ENCODE measurements around the gene KRT72.

The KRT72 gene

GRCh38 chr12:52585066-52585465 lies 16.2 kb downstream of the KRT72 start:
- no peaks in the 10 kb centered on the region for H3K36me3 Mint-ChIP-seq
- DNase-seq (ENCODE audit: low spot score in 2 of 2): no peak
- H3K4me1 Mint-ChIP-seq: no peaks in the 10 kb centered on the region
- no peak for ATAC-seq (ENCODE audit: low read depth)
- H3K27me3 Mint-ChIP-seq: peaks cover 7% of the 10 kb centered on the region
- no peak overlapping the region for H3K27ac Mint-ChIP-seq
- no peaks in the 10 kb centered on the region for H3K9me3 Mint-ChIP-seq
- no peak overlapping the region for H3K4me3 Mint-ChIP-seq

GRCh38 chr12:52584156-52584682 lies 17.0 kb downstream of the KRT72 start:
- ATAC-seq (ENCODE audit: low read depth) (no peak), DNase-seq (ENCODE audit: low spot score in 2 of 2) (no peak)
- Mint-ChIP-seq H3K27me3 (peaks cover 7% of the 10 kb centered on the region), H3K9me3 (no peaks in the 10 kb centered on the region), H3K4me3 (no peak overlapping the region), H3K36me3 (no peaks in the 10 kb centered on the region), H3K27ac (no peak overlapping the region), H3K4me1 (no peaks in the 10 kb centered on the region)

- Mint-ChIP-seq H3K27ac (no peak overlapping the region), H3K27me3 (peaks cover 7% of the 10 kb centered on the region), H3K9me3 (no peaks in the 10 kb centered on the region), H3K4me1 (no peaks in the 10 kb centered on the region), H3K36me3 (no peaks in the 10 kb centered on the region), H3K4me3 (no peak overlapping the region)
- no peak for DNase-seq (ENCODE audit: low spot score in 2 of 2)
- peak; percentile 53 for ATAC-seq (ENCODE audit: low read depth)
Observed at GRCh38 chr12:52582971-52583456, 18.2 kb downstream of the KRT72 start.

GRCh38 chr12:52582486-52582885 lies 18.8 kb downstream of the KRT72 start:
- Mint-ChIP-seq H3K4me3 (no peak overlapping the region), H3K4me1 (no peaks in the 10 kb centered on the region), H3K36me3 (no peaks in the 10 kb centered on the region), H3K9me3 (no peaks in the 10 kb centered on the region), H3K27me3 (peaks cover 7% of the 10 kb centered on the region), H3K27ac (no peak overlapping the region)
- DNase-seq (ENCODE audit: low spot score in 2 of 2) (no peak), ATAC-seq (ENCODE audit: low read depth) (no peak)

- Mint-ChIP-seq H3K27me3 (peaks cover 7% of the 10 kb centered on the region), H3K4me3 (no peak overlapping the region), H3K27ac (no peak overlapping the region), H3K4me1 (no peaks in the 10 kb centered on the region), H3K9me3 (no peaks in the 10 kb centered on the region), H3K36me3 (no peaks in the 10 kb centered on the region)
- DNase-seq (ENCODE audit: low spot score in 2 of 2): no peak
- ATAC-seq (ENCODE audit: low read depth): no peak
Observed at GRCh38 chr12:52581481-52581880, 19.8 kb downstream of the KRT72 start.

- H3K27me3 Mint-ChIP-seq: peaks cover 7% of the 10 kb centered on the region
- no peak overlapping the region for H3K27ac Mint-ChIP-seq
- no peak for ATAC-seq (ENCODE audit: low read depth)
Observed at GRCh38 chr12:52581066-52581465, 20.2 kb downstream of the KRT72 start.

GRCh38 chr12:52580496-52580895 lies 20.8 kb downstream of the KRT72 start:
- H3K4me1 Mint-ChIP-seq: no peaks in the 10 kb centered on the region
- no peaks in the 10 kb centered on the region for H3K36me3 Mint-ChIP-seq
- ATAC-seq (ENCODE audit: low read depth) (no peak), DNase-seq (ENCODE audit: low spot score in 2 of 2) (no peak)
- H3K27me3 Mint-ChIP-seq: peaks cover 7% of the 10 kb centered on the region
- no peak overlapping the region for H3K4me3 Mint-ChIP-seq
- H3K9me3 Mint-ChIP-seq: no peaks in the 10 kb centered on the region
- H3K27ac Mint-ChIP-seq: no peak overlapping the region

More at GRCh38 chr12:52581066-52581465, 20.2 kb downstream of the KRT72 start:
- Mint-ChIP-seq H3K9me3 (no peaks in the 10 kb centered on the region), H3K36me3 (no peaks in the 10 kb centered on the region), H3K4me3 (no peak overlapping the region), H3K4me1 (no peaks in the 10 kb centered on the region)
- DNase-seq (ENCODE audit: low spot score in 2 of 2): no peak

GRCh38 chr12:52579468-52580465 lies 21.5 kb downstream of the KRT72 start:
- Mint-ChIP-seq H3K27me3 (peaks cover 7% of the 10 kb centered on the region), H3K27ac (no peak overlapping the region), H3K4me3 (no peak overlapping the region), H3K4me1 (no peaks in the 10 kb centered on the region), H3K36me3 (no peaks in the 10 kb centered on the region), H3K9me3 (no peaks in the 10 kb centered on the region)
- DNase-seq (ENCODE audit: low spot score in 2 of 2) (no peak), ATAC-seq (ENCODE audit: low read depth) (no peak)

GRCh38 chr12:52578469-52578868 lies 22.8 kb downstream of the KRT72 start:
- Mint-ChIP-seq H3K4me3 (no peak overlapping the region), H3K4me1 (no peaks in the 10 kb centered on the region), H3K27ac (no peak overlapping the region), H3K27me3 (peaks cover 7% of the 10 kb centered on the region), H3K36me3 (no peaks in the 10 kb centered on the region), H3K9me3 (no peaks in the 10 kb centered on the region)
- ATAC-seq (ENCODE audit: low read depth): no peak
- DNase-seq (ENCODE audit: low spot score in 2 of 2): no peak

GRCh38 chr12:52577316-52577715 lies 23.9 kb downstream of the KRT72 start:
- no peak overlapping the region for H3K4me3 Mint-ChIP-seq
- peaks cover 11% of the 10 kb centered on the region for H3K27me3 Mint-ChIP-seq
- no peak overlapping the region for H3K27ac Mint-ChIP-seq
- no peak for DNase-seq (ENCODE audit: low spot score in 2 of 2)
- no peaks in the 10 kb centered on the region for H3K9me3 Mint-ChIP-seq
- no peak for ATAC-seq (ENCODE audit: low read depth)
- H3K4me1 Mint-ChIP-seq: no peaks in the 10 kb centered on the region
- H3K36me3 Mint-ChIP-seq: no peaks in the 10 kb centered on the region

- H3K36me3 Mint-ChIP-seq: no peaks in the 10 kb centered on the region
- peaks cover 8% of the 10 kb centered on the region for H3K27me3 Mint-ChIP-seq
- no peak for DNase-seq (ENCODE audit: low spot score in 2 of 2)
- no peak overlapping the region for H3K27ac Mint-ChIP-seq
- ATAC-seq (ENCODE audit: low read depth): no peak
- no peaks in the 10 kb centered on the region for H3K4me1 Mint-ChIP-seq
- no peaks in the 10 kb centered on the region for H3K9me3 Mint-ChIP-seq
- no peak overlapping the region for H3K4me3 Mint-ChIP-seq
Observed at GRCh38 chr12:52575948-52576347, 25.3 kb downstream of the KRT72 start.

GRCh38 chr12:52575256-52575655 lies 26.0 kb downstream of the KRT72 start:
- H3K27ac Mint-ChIP-seq: no peak overlapping the region
- ATAC-seq (ENCODE audit: low read depth): no peak
- H3K9me3 Mint-ChIP-seq: no peaks in the 10 kb centered on the region
- no peak for DNase-seq (ENCODE audit: low spot score in 2 of 2)
- no peak overlapping the region for H3K4me3 Mint-ChIP-seq
- H3K27me3 Mint-ChIP-seq: peaks cover 5% of the 10 kb centered on the region
- H3K4me1 Mint-ChIP-seq: no peaks in the 10 kb centered on the region
- no peaks in the 10 kb centered on the region for H3K36me3 Mint-ChIP-seq

GRCh38 chr12:52573743-52574142 lies 27.5 kb downstream of the KRT72 start, which contains the start of gene KRT74:
Gene KRT74, minus strand, starts transcription at chr12:52573843. Its CDS starts 66 bp downstream, at chr12:52573777.
- no peaks in the 10 kb centered on the region for H3K4me1 Mint-ChIP-seq
- no peaks in the 10 kb centered on the region for H3K36me3 Mint-ChIP-seq
- no peaks in the 10 kb centered on the region for H3K9me3 Mint-ChIP-seq
- H3K27ac Mint-ChIP-seq: no peak within 1 kb of the TSS
- ATAC-seq (ENCODE audit: low read depth) (no peak), DNase-seq (ENCODE audit: low spot score in 2 of 2) (no peak)
- H3K4me3 Mint-ChIP-seq: no peak within 1 kb of the TSS
- peaks cover 6% of the 10 kb centered on the region for H3K27me3 Mint-ChIP-seq

- Mint-ChIP-seq H3K4me3 (no peak overlapping the region), H3K4me1 (no peaks in the 10 kb centered on the region), H3K9me3 (no peaks in the 10 kb centered on the region), H3K27me3 (peaks cover 6% of the 10 kb centered on the region), H3K36me3 (no peaks in the 10 kb centered on the region), H3K27ac (no peak overlapping the region)
- DNase-seq (ENCODE audit: low spot score in 2 of 2) (no peak), ATAC-seq (ENCODE audit: low read depth) (no peak)
Observed at GRCh38 chr12:52573306-52573705, 28.0 kb downstream of the KRT72 start.
